H9 (cell line): ENCODE data around the gene ATP6V1C2. TPM values are rescaled to one million over a fixed set of nuclear protein-coding genes. Genes with fewer than 3 reads are reported as not detected.

Experiments used
- DNase-seq: peaks from one replicate; pipeline ENCODE4 v3.0.0-alpha.2; 2017
- H2AFZ ChIP-seq: one replicate; pipeline ENCODE4 v1.6.1; 2013; ENCODE audit warnings: mild to moderate bottlenecking, low read length, control low read depth, moderate library complexity
- H2AK5ac ChIP-seq: 2 replicates; pipeline ENCODE4 v1.6.1; 2013; ENCODE audit warnings: low read length, control low read depth, mixed read lengths; ENCODE audit not compliant: insufficient read length
- H2BK120ac ChIP-seq: one replicate; pipeline ENCODE4 v1.6.1; 2013; ENCODE audit warnings: low read depth, mild to moderate bottlenecking, low read length, control low read depth, inconsistent platforms; ENCODE audit not compliant: poor library complexity, severe bottlenecking
- H2BK12ac ChIP-seq: 2 replicates; pipeline ENCODE4 v1.6.1; 2013; ENCODE audit warnings: low read length, control low read depth, mixed read lengths, low read depth; ENCODE audit not compliant: insufficient read length
- H2BK15ac ChIP-seq: 2 replicates; pipeline ENCODE4 v1.6.1; 2013; ENCODE audit warnings: low read depth, low read length, control low read depth
- H2BK20ac ChIP-seq: one replicate; pipeline ENCODE4 v1.6.1; 2013; ENCODE audit warnings: low read depth, mild to moderate bottlenecking, low read length, control low read depth, inconsistent platforms; ENCODE audit not compliant: poor library complexity, severe bottlenecking
- H2BK5ac ChIP-seq: 2 replicates; pipeline ENCODE4 v1.6.1; 2013; ENCODE audit warnings: low read length, control low read depth, mixed read lengths; ENCODE audit not compliant: insufficient read length
- H3K14ac ChIP-seq: 2 replicates; pipeline ENCODE4 v1.6.1; 2013; ENCODE audit warnings: low read length, control low read depth; ENCODE audit not compliant: insufficient read depth
- H3K18ac ChIP-seq: 2 replicates; pipeline ENCODE4 v1.6.1; 2013; ENCODE audit warnings: low read depth, mild to moderate bottlenecking, mixed read lengths, low read length, control low read depth; ENCODE audit not compliant: insufficient read length
- H3K23ac ChIP-seq: 2 replicates; pipeline ENCODE4 v1.6.1; 2013; ENCODE audit warnings: low read length, control low read depth, mixed read lengths, low read depth; ENCODE audit not compliant: insufficient read length
- H3K23me2 ChIP-seq: 2 replicates; pipeline ENCODE4 v1.6.1; 2013; ENCODE audit warnings: low read depth, mild to moderate bottlenecking, mixed read lengths, low read length, control low read depth; ENCODE audit not compliant: insufficient read length, poor library complexity, severe bottlenecking
- H3K27ac ChIP-seq: 2 replicates; pipeline ENCODE4 v1.5.1; 2013; ENCODE audit warnings: low read length, control low read depth, mixed read lengths, low read depth; ENCODE audit not compliant: insufficient read length
- H3K27me3 ChIP-seq: 2 replicates; pipeline ENCODE4 v1.6.1; 2013; ENCODE audit warnings: low read length, control low read depth, inconsistent platforms; ENCODE audit not compliant: insufficient read depth
- H3K4ac ChIP-seq: 2 replicates; pipeline ENCODE4 v1.6.1; 2013; ENCODE audit warnings: low read depth, mild to moderate bottlenecking, control low read depth, inconsistent platforms, low read length, moderate library complexity
- H3K4me1 ChIP-seq: 2 replicates; pipeline ENCODE4 v1.6.1; 2013; ENCODE audit warnings: low read length, control low read depth, inconsistent platforms; ENCODE audit not compliant: insufficient read depth
- H3K4me2 ChIP-seq: 2 replicates; pipeline ENCODE4 v1.6.1; 2013; ENCODE audit warnings: low read length, control low read depth, mixed read lengths; ENCODE audit not compliant: insufficient read length, insufficient read depth
- H3K56ac ChIP-seq: 2 replicates; pipeline ENCODE4 v1.6.1; 2013; ENCODE audit warnings: low read depth, mild to moderate bottlenecking, mixed read lengths, low read length, control low read depth; ENCODE audit not compliant: insufficient read length
- H3K79me1 ChIP-seq: 2 replicates; pipeline ENCODE4 v1.6.1; 2013; ENCODE audit warnings: low read depth, mild to moderate bottlenecking, moderate library complexity, low read length, control low read depth, inconsistent platforms; ENCODE audit not compliant: insufficient read depth, poor library complexity, severe bottlenecking
- H3K79me2 ChIP-seq: 2 replicates; pipeline ENCODE4 v1.6.1; 2013; ENCODE audit warnings: low read length, control low read depth, inconsistent platforms; ENCODE audit not compliant: insufficient read depth
- H3K9ac ChIP-seq: 2 replicates; pipeline ENCODE4 v1.6.1; 2013; ENCODE audit warnings: low read length, control low read depth, mixed read lengths; ENCODE audit not compliant: insufficient read length; ENCODE audit errors: extremely low read depth
- H3K9me3 ChIP-seq: one replicate; pipeline ENCODE4 v1.6.1; 2013; ENCODE audit warnings: low read depth, low read length, inconsistent platforms; ENCODE audit not compliant: control insufficient read depth
- H3T11ph ChIP-seq: one replicate; pipeline ENCODE4 v1.6.1; 2013; ENCODE audit warnings: mild to moderate bottlenecking, low read length, control low read depth, inconsistent platforms
- H4K20me1 ChIP-seq: one replicate; pipeline ENCODE4 v1.6.1; 2013; ENCODE audit not compliant: control insufficient read depth, insufficient read length, insufficient read depth
- H4K5ac ChIP-seq: 2 replicates; pipeline ENCODE4 v1.6.1; 2013; ENCODE audit warnings: low read depth, mild to moderate bottlenecking, mixed read lengths, low read length, control low read depth; ENCODE audit not compliant: insufficient read length
- H4K8ac ChIP-seq: replicated peaks from 2 replicates; pipeline ENCODE4 v1.6.1; 2013; ENCODE audit warnings: low read length, control low read depth, mixed read lengths, low read depth; ENCODE audit not compliant: insufficient read length
- H4K91ac ChIP-seq: 2 replicates; pipeline ENCODE4 v1.6.1; 2013; ENCODE audit warnings: low read depth, mild to moderate bottlenecking, moderate library complexity, mixed read lengths, low read length, control low read depth; ENCODE audit not compliant: insufficient read length
- H3K27ac Mint-ChIP-seq, 3 experiments: 2 replicates in 2 of 3; 3 replicates in 1 of 3; pipeline ENCODE4 v1.8.0; 2020 to 2021; ENCODE audit warnings: mixed read lengths in 3 of 3, mild to moderate bottlenecking in 1 of 3, moderate library complexity in 1 of 3
- H3K27me3 Mint-ChIP-seq: 2 replicates; pipeline ENCODE4 v1.8.0; 2021; ENCODE audit warnings: low read depth, mild to moderate bottlenecking, moderate library complexity, mixed read lengths
- H3K36me3 Mint-ChIP-seq, 3 experiments: 2 replicates in 2 of 3; 3 replicates in 1 of 3; pipeline ENCODE4 v1.8.0; 2020 to 2021; ENCODE audit warnings: low read depth in 3 of 3, mixed read lengths in 3 of 3; ENCODE audit not compliant: insufficient read depth in 1 of 3
- H3K4me1 Mint-ChIP-seq, 2 experiments: 2 replicates each; pipeline ENCODE4 v1.8.0; 2020; ENCODE audit warnings: mixed read lengths in 2 of 2
- H3K4me3 Mint-ChIP-seq, 2 experiments: 2 replicates in 1 of 2; 3 replicates in 1 of 2; pipeline ENCODE4 v1.8.0; 2020 to 2021; ENCODE audit warnings: mild to moderate bottlenecking in 2 of 2, mixed read lengths in 2 of 2, moderate library complexity in 1 of 2
- H3K9me3 Mint-ChIP-seq, 2 experiments: 2 replicates in 1 of 2; 3 replicates in 1 of 2; pipeline ENCODE4 v1.8.0; 2020; ENCODE audit warnings: mild to moderate bottlenecking in 2 of 2, mixed read lengths in 2 of 2, moderate library complexity in 1 of 2
- WGBS: extraction: QIAGEN DNeasy Blood & Tissue Kit; methylation state at CpG from one replicate; pipeline ENCODE4 v1.1.7; 2013; ENCODE audit warnings: missing lambda C conversion rate, low lambda C conversion rate, mixed read lengths; ENCODE audit not compliant: insufficient read length; ENCODE audit errors: extremely low coverage; 5-methylcytosine and 5-hydroxymethylcytosine counted together
- total RNA-seq: library from RNA; stranded (reverse); gene quantifications from 2 replicates; pipeline ENCODE4 v1.2.1, GENCODE V29; 2021
- TF ChIP-seq, protein P1 (sequence below): fragments of 200-600 bp; sonication (generic); conservative IDR thresholded peaks from 3 replicates; pipeline ENCODE4 v1.8.0; 2021; ENCODE audit warnings: antibody characterized with exemption, mild to moderate bottlenecking

ATP6V1C2 gene
- total RNA-seq, 1 experiment from 2014 or later: 1.2 TPM

DNA sequence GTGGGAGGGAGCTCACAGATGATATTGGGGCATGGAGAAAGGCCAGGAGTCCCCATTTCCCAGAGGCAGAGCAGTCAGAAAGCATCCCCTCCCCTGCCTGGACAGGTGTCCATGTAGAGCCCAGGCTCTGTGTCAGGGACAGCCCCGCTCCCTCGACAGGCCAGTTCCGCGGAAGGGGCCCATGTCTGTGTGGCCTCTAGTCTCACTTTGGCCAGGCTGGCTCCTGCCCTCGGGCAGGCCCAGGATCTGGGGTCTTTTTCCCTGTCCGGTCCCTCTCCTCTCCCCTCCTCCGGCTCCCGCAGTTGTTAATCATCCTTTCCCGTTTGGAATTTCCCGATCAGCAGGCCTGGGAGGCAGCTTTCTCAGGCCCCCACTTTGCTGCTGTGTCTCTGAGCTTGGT, 111.6 kb downstream of the ATP6V1C2 start:
- no peak overlapping the region for H2BK15ac ChIP-seq

More for the DNA sequence above, 111.6 kb downstream of the ATP6V1C2 start:
- Histone ChIP-seq H3K27me3 (no peaks in the 10 kb centered on the region), H2AFZ (no peak overlapping the region), H3K56ac (no peak overlapping the region), H3K9me3 (no peaks in the 10 kb centered on the region), H4K91ac (no peak overlapping the region), H3K9ac (no peak overlapping the region), H4K8ac (no peak overlapping the region), H3K79me1 (no peaks in the 10 kb centered on the region), H3K79me2 (no peaks in the 10 kb centered on the region), H4K20me1 (no peaks in the 10 kb centered on the region), H2BK12ac (no peak overlapping the region), H3K23me2 (no peaks in the 10 kb centered on the region), H3K27ac (no peak overlapping the region), H3K4me2 (no peak overlapping the region), H2AK5ac (no peak overlapping the region), H2BK120ac (no peak overlapping the region), H3K4me1 (no peaks in the 10 kb centered on the region; the same call in 1 of the 2 replicates), H3K14ac (no peak overlapping the region), H3T11ph (no peak overlapping the region), H2BK5ac (no peak overlapping the region), H3K4ac (no peak overlapping the region), H4K5ac (no peak overlapping the region), H2BK20ac (no peak overlapping the region), H3K18ac (no peak overlapping the region), H3K23ac (no peak overlapping the region)
- Mint-ChIP-seq H3K4me3 (no peak overlapping the region), H3K9me3 (no peaks in the 10 kb centered on the region), H3K27ac (no peak overlapping the region), H3K36me3 (no peaks in the 10 kb centered on the region), H3K4me1 (peaks cover 16% of the 10 kb centered on the region in 2 experiments), H3K27me3 (peaks cover 38% of the 10 kb centered on the region)
- TF ChIP-seq, protein P1, sequence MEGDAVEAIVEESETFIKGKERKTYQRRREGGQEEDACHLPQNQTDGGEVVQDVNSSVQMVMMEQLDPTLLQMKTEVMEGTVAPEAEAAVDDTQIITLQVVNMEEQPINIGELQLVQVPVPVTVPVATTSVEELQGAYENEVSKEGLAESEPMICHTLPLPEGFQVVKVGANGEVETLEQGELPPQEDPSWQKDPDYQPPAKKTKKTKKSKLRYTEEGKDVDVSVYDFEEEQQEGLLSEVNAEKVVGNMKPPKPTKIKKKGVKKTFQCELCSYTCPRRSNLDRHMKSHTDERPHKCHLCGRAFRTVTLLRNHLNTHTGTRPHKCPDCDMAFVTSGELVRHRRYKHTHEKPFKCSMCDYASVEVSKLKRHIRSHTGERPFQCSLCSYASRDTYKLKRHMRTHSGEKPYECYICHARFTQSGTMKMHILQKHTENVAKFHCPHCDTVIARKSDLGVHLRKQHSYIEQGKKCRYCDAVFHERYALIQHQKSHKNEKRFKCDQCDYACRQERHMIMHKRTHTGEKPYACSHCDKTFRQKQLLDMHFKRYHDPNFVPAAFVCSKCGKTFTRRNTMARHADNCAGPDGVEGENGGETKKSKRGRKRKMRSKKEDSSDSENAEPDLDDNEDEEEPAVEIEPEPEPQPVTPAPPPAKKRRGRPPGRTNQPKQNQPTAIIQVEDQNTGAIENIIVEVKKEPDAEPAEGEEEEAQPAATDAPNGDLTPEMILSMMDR: no peak
- WGBS: no CpG with 5 or more reads among the region's 10 CpGs
- no peak for DNase-seq
